Esophagus (tissue), 2 donors: ENCODE results near the gene AVPR1B. TPM values are rescaled to one million over a fixed set of nuclear protein-coding genes. Genes with fewer than 3 reads are reported as not detected.

Source experiments
- H3K27ac ChIP-seq, 2 donors: one replicate each; pipeline ENCODE4 v1.5.1; 2013; ENCODE audit warnings: low read depth in 2 of 2, mild to moderate bottlenecking in 2 of 2, inconsistent platforms in 1 of 2, low read length in 1 of 2, moderate library complexity in 1 of 2
- H3K27me3 ChIP-seq, 2 donors: one replicate each; pipeline ENCODE4 v1.6.1; 2013; ENCODE audit warnings: low read length in 2 of 2, control low read depth in 1 of 2, mild to moderate bottlenecking in 1 of 2; ENCODE audit not compliant: insufficient read depth in 2 of 2, control insufficient read depth in 1 of 2
- H3K36me3 ChIP-seq, 2 donors: one replicate each; pipeline ENCODE4 v1.6.1; 2013; ENCODE audit warnings: low read length in 1 of 2; ENCODE audit not compliant: control insufficient read depth in 2 of 2, insufficient read depth in 2 of 2
- H3K4me1 ChIP-seq, 2 donors: one replicate each; pipeline ENCODE4 v1.6.1; 2013; ENCODE audit warnings: low read length in 1 of 2; ENCODE audit not compliant: control insufficient read depth in 2 of 2, insufficient read depth in 2 of 2
- H3K4me3 ChIP-seq, 2 donors: one replicate each; pipeline ENCODE4 v1.5.1; 2013; ENCODE audit warnings: low read length in 2 of 2, mild to moderate bottlenecking in 2 of 2, low read depth in 1 of 2, moderate library complexity in 1 of 2
- H3K9me3 ChIP-seq, 2 donors: one replicate each; pipeline ENCODE4 v1.6.1; 2013; ENCODE audit warnings: mild to moderate bottlenecking in 2 of 2, low read depth in 1 of 2, low read length in 1 of 2, moderate library complexity in 1 of 2; ENCODE audit not compliant: control insufficient read depth in 2 of 2, insufficient read depth in 1 of 2
- WGBS, 2 donors: extraction: QIAGEN DNeasy Blood & Tissue Kit; methylation state at CpG; one replicate each; pipeline ENCODE4 v1.1.7; 2013; 5-methylcytosine and 5-hydroxymethylcytosine counted together
- polyA plus RNA-seq, 2 donors: library from polyadenylated mRNA; stranded (reverse); fragments of 200-250 nt; gene quantifications; one replicate each; pipeline ENCODE4 v1.2.3, GENCODE V29; 2013
- donor health status: healthy with polysubstance abuse.
- donor health status: Bipolar disorder and iron deficiency.

AVPR1B gene
- not detected for polyA plus RNA-seq

- Histone ChIP-seq H3K36me3 (no peaks in the 10 kb centered on the region), H3K27ac (no peak within 1 kb of the TSS), H3K9me3 (no peaks in the 10 kb centered on the region), H3K4me3 (peak within 1 kb of the TSS in 1 of 2 donors; percentile 29), H3K4me1 (peaks cover 6 to 10% of the 10 kb centered on the region in 2 donors), H3K27me3 (peaks cover 0 to 9% of the 10 kb centered on the region in 2 donors)
- 2 to 3% methylated on average over 46 to 55 of the region's 55 CpGs for WGBS, 2 donors
These were observed at the start of gene AVPR1B for GRCh38 chr1:206117151-206117948. AVPR1B (minus strand) TSS chr1:206117388; CDS start chr1:206116890, 498 bp downstream.

DNA sequence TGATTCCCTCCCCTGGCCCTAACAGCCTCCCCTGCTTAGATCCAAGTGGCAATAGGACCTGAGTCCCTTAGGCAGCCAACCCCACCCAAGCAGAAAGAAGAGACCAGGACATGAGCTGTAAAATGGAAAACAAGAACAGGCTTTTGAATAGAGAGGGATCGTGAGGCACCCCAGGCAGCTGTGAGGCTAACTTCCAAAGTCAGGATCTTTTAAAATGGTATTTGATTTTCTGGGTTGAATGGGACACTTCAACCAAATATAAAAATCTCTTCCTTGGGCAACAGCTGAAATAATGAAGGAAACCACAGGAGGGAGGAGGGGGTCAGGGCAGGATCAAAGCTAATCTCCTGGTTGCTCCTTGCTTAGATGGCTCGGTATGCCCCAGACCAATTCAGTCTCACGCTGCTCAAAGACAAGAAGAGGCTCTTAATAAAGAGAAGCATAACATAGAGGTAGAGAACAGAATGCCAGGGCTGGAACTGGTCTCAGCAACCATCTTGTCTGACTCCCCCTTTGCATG is 28.6 kb upstream of the AVPR1B start:
- no peaks in the 10 kb centered on the region for H3K4me1 ChIP-seq
- no peaks in the 10 kb centered on the region for H3K36me3 ChIP-seq
- peaks cover 0 to 2% of the 10 kb centered on the region in 2 donors for H3K27me3 ChIP-seq
- no peaks in the 10 kb centered on the region for H3K9me3 ChIP-seq
- H3K4me3 ChIP-seq = no peak overlapping the region
- no peak overlapping the region for H3K27ac ChIP-seq
- WGBS, 2 donors = 67 to 76% methylated on average over 3 of the region's 3 CpGs

DNA sequence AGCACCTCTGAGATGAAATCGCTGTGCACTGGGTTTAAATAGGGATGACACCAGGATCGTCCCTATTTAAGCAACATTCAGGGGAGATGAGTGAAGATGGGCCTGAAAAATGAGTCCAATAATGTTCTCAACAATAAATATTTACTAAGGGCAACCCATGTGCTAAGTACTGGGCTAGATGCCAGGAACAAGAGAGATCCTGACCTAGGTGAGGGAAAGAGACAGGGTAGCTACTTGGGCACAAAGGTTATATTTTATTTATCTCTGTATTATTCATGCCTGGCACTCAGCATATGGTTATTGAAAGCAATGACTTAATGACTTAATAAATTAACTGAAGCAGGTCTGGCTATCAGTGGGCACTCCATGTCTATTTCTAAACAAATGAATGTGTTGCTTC is 27.4 kb upstream of the AVPR1B start:
- Histone ChIP-seq H3K27me3 (peaks cover 0 to 6% of the 10 kb centered on the region in 2 donors), H3K4me1 (no peaks in the 10 kb centered on the region), H3K9me3 (no peaks in the 10 kb centered on the region), H3K36me3 (no peaks in the 10 kb centered on the region), H3K4me3 (no peak overlapping the region), H3K27ac (no peak overlapping the region)
- WGBS, 2 donors = 65 to 77% methylated on average over 2 of the region's 2 CpGs

DNA sequence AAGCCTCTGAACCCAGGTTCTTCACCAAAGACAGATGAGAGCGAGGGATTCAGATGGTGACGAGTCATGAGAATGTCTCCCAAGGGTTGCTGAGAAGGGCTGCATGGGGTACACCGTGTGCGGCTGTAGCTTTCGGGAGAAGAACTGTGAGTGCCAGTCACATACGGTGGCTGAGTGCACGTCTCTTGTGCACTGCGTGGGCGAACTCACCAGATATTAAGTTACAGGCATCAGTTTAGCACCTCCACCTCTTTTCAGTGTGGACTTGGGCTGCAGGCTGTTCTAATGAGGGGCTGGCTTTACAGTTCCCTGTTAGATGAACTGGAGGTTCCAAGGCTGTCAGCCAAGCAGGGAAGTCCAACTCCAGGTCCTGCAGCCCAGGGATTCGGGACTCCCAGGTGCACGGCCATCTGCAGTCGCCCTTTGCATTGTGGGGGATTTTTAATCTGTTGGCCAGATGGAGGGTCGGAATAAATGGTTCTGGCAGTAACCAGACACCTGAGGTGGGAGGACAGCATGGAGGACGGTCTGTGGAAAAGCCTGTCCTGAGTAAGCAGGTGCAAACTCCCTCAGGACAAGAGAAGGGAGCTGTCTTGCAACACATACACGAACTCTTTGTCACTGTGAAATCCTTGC is 26.5 kb upstream of the AVPR1B start:
- peaks cover 0 to 6% of the 10 kb centered on the region in 2 donors for H3K27me3 ChIP-seq
- WGBS, 2 donors = 88 to 89% methylated on average over 15 of the region's 15 CpGs
- no peaks in the 10 kb centered on the region for H3K4me1 ChIP-seq
- no peaks in the 10 kb centered on the region for H3K9me3 ChIP-seq
- no peak overlapping the region for H3K27ac ChIP-seq
- no peaks in the 10 kb centered on the region for H3K36me3 ChIP-seq
- no peak overlapping the region for H3K4me3 ChIP-seq

GRCh38 chr1:206142770-206143169 is 25.6 kb upstream of the AVPR1B start:
- Histone ChIP-seq H3K4me1 (no peaks in the 10 kb centered on the region), H3K4me3 (no peak overlapping the region), H3K36me3 (no peaks in the 10 kb centered on the region), H3K27me3 (peaks cover 0 to 6% of the 10 kb centered on the region in 2 donors), H3K27ac (no peak overlapping the region), H3K9me3 (no peaks in the 10 kb centered on the region)
- 78 to 88% methylated on average over 2 of the region's 2 CpGs for WGBS, 2 donors

DNA sequence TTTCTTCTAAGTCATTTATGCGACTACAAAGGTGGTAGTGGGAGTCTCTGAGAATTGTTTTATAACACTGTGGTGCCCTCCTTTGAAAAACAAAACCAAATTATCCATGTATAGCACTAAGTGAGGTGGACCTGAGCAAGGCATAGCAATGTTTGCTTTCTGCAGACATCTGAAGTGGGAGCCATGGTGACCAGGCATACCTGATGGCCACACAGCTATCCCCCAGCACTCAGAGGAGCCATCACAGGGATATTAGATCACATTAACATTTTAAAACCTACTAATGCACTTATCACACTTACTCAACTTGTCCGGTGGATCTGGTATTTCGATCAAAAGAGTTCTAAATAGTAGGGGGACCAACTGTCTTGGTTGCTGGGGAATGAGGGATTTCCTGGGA is 24.8 kb upstream of the AVPR1B start:
- Histone ChIP-seq H3K36me3 (no peaks in the 10 kb centered on the region), H3K4me3 (no peak overlapping the region), H3K27me3 (peaks cover 0 to 6% of the 10 kb centered on the region in 2 donors), H3K4me1 (no peaks in the 10 kb centered on the region), H3K27ac (no peak overlapping the region), H3K9me3 (no peaks in the 10 kb centered on the region)
- WGBS, 2 donors = 79 to 85% methylated on average over 3 of the region's 3 CpGs

DNA sequence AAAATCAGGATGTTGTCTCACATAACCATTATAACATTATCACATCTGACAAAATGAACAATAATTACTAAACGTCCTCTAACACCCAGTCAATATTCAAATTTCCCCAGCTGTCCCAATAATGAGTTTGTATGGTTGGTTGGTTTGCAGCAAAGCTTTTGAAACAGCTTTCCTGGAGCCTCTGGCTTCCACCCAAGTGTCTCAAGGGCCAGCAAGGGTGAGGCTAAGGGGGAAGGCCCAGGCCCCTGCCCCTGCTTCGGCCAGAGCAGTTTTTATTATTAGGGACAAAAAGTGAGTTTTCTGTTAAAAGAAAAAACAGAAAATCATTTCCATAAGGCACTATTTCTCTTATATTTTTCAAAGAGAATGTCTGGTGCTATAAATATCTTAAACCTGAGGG is 19.1 kb upstream of the AVPR1B start:
- H3K9me3 ChIP-seq = no peaks in the 10 kb centered on the region
- no peak overlapping the region for H3K27ac ChIP-seq
- WGBS, 2 donors = 43 to 52% methylated on average over 2 of the region's 2 CpGs
- no peaks in the 10 kb centered on the region for H3K4me1 ChIP-seq
- H3K36me3 ChIP-seq = no peaks in the 10 kb centered on the region
- peaks cover 0 to 4% of the 10 kb centered on the region in 2 donors for H3K27me3 ChIP-seq
- H3K4me3 ChIP-seq = no peak overlapping the region

GRCh38 chr1:206135248-206135647 is 18.1 kb upstream of the AVPR1B start:
- H3K4me1 ChIP-seq = no peaks in the 10 kb centered on the region
- 84 to 86% methylated on average over 2 of the region's 2 CpGs for WGBS, 2 donors
- no peaks in the 10 kb centered on the region for H3K27me3 ChIP-seq
- no peaks in the 10 kb centered on the region for H3K9me3 ChIP-seq
- H3K4me3 ChIP-seq = no peak overlapping the region
- H3K27ac ChIP-seq = no peak overlapping the region
- no peaks in the 10 kb centered on the region for H3K36me3 ChIP-seq

- Histone ChIP-seq H3K4me1 (no peaks in the 10 kb centered on the region), H3K9me3 (no peaks in the 10 kb centered on the region), H3K27me3 (no peaks in the 10 kb centered on the region), H3K4me3 (no peak overlapping the region), H3K36me3 (no peaks in the 10 kb centered on the region), H3K27ac (no peak overlapping the region)
- 66 to 85% methylated on average over 7 of the region's 7 CpGs for WGBS, 2 donors
These were observed 16.7 kb upstream of the AVPR1B start for GRCh38 chr1:206133751-206134415.
